Prostate gland (tissue), 2 donors: ENCODE results near the gene FGD5.

Source experiments
- CTCF ChIP-seq, 4 experiments: fragments of 200-600 bp in 2 of 4; fragments of 450-650 bp in 2 of 4; sonication (generic) in 2 of 4; IDR thresholded peaks; 1 replicate in 3 of 4; 2 replicates in 1 of 4; pipeline ENCODE4 v1.5.1; 2016 to 2019; ENCODE audit warnings: antibody characterized with exemption in 4 of 4, mild to moderate bottlenecking in 2 of 4, moderate library complexity in 2 of 4
- POLR2A ChIP-seq: fragments of 450-650 bp; IDR thresholded peaks from one replicate; pipeline ENCODE4 v1.6.1; 2016; ENCODE audit warnings: antibody characterized with exemption, mild to moderate bottlenecking
- POLR2AphosphoS5 ChIP-seq: sonication (generic); formaldehyde crosslinking; IDR thresholded peaks from one replicate; pipeline ENCODE4 v1.6.1; 2017; ENCODE audit warnings: antibody characterized with exemption

- no peak for TF ChIP-seq POLR2A
- TF ChIP-seq CTCF (IDR thresholded peaks at IDR 0.05) = no peak
- TF ChIP-seq POLR2AphosphoS5 = no peak
These were observed 2.4 kb upstream of the FGD5 start for GRCh38 chr3:14816359-14816758.
